Measurements from ENCODE around the gene VGLL3.

DNA sequence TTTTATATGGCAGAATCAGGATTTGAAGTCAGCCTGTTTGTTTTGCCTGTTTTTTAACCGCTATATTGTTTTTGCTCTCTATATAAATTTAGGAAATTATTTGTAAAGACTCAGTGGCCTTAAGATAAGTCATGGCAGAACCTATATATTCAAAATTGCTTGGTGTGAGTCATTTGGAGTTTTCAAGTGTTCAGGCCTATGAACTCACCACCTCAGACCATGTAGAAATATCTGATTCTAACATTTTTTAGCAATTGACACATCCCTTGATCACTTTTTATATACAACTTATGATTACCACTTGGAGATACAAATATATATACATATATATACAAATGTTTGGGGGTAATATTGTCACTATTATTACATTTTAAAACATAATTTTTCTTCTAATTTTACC lies 95.7 kb downstream of the VGLL3 start:
- no peak for TF ChIP-seq EZH2 (IDR thresholded peaks at IDR 0.05; ENCODE audit: borderline replicate concordance, insufficient read depth, low read length, poor library complexity, severe bottlenecking)
- TF ChIP-seq EP300 (conservative IDR thresholded peaks at IDR 0.05; ENCODE audit: poor library complexity, severe bottlenecking): no peak
- TF ChIP-seq, protein P1, sequence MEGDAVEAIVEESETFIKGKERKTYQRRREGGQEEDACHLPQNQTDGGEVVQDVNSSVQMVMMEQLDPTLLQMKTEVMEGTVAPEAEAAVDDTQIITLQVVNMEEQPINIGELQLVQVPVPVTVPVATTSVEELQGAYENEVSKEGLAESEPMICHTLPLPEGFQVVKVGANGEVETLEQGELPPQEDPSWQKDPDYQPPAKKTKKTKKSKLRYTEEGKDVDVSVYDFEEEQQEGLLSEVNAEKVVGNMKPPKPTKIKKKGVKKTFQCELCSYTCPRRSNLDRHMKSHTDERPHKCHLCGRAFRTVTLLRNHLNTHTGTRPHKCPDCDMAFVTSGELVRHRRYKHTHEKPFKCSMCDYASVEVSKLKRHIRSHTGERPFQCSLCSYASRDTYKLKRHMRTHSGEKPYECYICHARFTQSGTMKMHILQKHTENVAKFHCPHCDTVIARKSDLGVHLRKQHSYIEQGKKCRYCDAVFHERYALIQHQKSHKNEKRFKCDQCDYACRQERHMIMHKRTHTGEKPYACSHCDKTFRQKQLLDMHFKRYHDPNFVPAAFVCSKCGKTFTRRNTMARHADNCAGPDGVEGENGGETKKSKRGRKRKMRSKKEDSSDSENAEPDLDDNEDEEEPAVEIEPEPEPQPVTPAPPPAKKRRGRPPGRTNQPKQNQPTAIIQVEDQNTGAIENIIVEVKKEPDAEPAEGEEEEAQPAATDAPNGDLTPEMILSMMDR (IDR thresholded peaks at IDR 0.05; ENCODE audit: poor library complexity, severe bottlenecking): no peak
